H9 (cell line): ENCODE results near the gene PRKCA. TPM values are rescaled to one million over a fixed set of nuclear protein-coding genes. Genes with fewer than 3 reads are reported as not detected.

Experiments
- DNase-seq: peaks from one replicate; pipeline ENCODE4 v3.0.0-alpha.2; 2017
- H2AFZ ChIP-seq: one replicate; pipeline ENCODE4 v1.6.1; 2013; ENCODE audit warnings: mild to moderate bottlenecking, low read length, control low read depth, moderate library complexity
- H2AK5ac ChIP-seq: 2 replicates; pipeline ENCODE4 v1.6.1; 2013; ENCODE audit warnings: low read length, control low read depth, mixed read lengths; ENCODE audit not compliant: insufficient read length
- H2BK120ac ChIP-seq: one replicate; pipeline ENCODE4 v1.6.1; 2013; ENCODE audit warnings: low read depth, mild to moderate bottlenecking, low read length, control low read depth, inconsistent platforms; ENCODE audit not compliant: poor library complexity, severe bottlenecking
- H2BK12ac ChIP-seq: 2 replicates; pipeline ENCODE4 v1.6.1; 2013; ENCODE audit warnings: low read length, control low read depth, mixed read lengths, low read depth; ENCODE audit not compliant: insufficient read length
- H2BK15ac ChIP-seq: 2 replicates; pipeline ENCODE4 v1.6.1; 2013; ENCODE audit warnings: low read depth, low read length, control low read depth
- H2BK20ac ChIP-seq: one replicate; pipeline ENCODE4 v1.6.1; 2013; ENCODE audit warnings: low read depth, mild to moderate bottlenecking, low read length, control low read depth, inconsistent platforms; ENCODE audit not compliant: poor library complexity, severe bottlenecking
- H2BK5ac ChIP-seq: 2 replicates; pipeline ENCODE4 v1.6.1; 2013; ENCODE audit warnings: low read length, control low read depth, mixed read lengths; ENCODE audit not compliant: insufficient read length
- H3K14ac ChIP-seq: 2 replicates; pipeline ENCODE4 v1.6.1; 2013; ENCODE audit warnings: low read length, control low read depth; ENCODE audit not compliant: insufficient read depth
- H3K18ac ChIP-seq: 2 replicates; pipeline ENCODE4 v1.6.1; 2013; ENCODE audit warnings: low read depth, mild to moderate bottlenecking, mixed read lengths, low read length, control low read depth; ENCODE audit not compliant: insufficient read length
- H3K23ac ChIP-seq: 2 replicates; pipeline ENCODE4 v1.6.1; 2013; ENCODE audit warnings: low read length, control low read depth, mixed read lengths, low read depth; ENCODE audit not compliant: insufficient read length
- H3K23me2 ChIP-seq: 2 replicates; pipeline ENCODE4 v1.6.1; 2013; ENCODE audit warnings: low read depth, mild to moderate bottlenecking, mixed read lengths, low read length, control low read depth; ENCODE audit not compliant: insufficient read length, poor library complexity, severe bottlenecking
- H3K27ac ChIP-seq: 2 replicates; pipeline ENCODE4 v1.5.1; 2013; ENCODE audit warnings: low read length, control low read depth, mixed read lengths, low read depth; ENCODE audit not compliant: insufficient read length
- H3K27me3 ChIP-seq: 2 replicates; pipeline ENCODE4 v1.6.1; 2013; ENCODE audit warnings: low read length, control low read depth, inconsistent platforms; ENCODE audit not compliant: insufficient read depth
- H3K4ac ChIP-seq: 2 replicates; pipeline ENCODE4 v1.6.1; 2013; ENCODE audit warnings: low read depth, mild to moderate bottlenecking, control low read depth, inconsistent platforms, low read length, moderate library complexity
- H3K4me1 ChIP-seq: 2 replicates; pipeline ENCODE4 v1.6.1; 2013; ENCODE audit warnings: low read length, control low read depth, inconsistent platforms; ENCODE audit not compliant: insufficient read depth
- H3K4me2 ChIP-seq: 2 replicates; pipeline ENCODE4 v1.6.1; 2013; ENCODE audit warnings: low read length, control low read depth, mixed read lengths; ENCODE audit not compliant: insufficient read length, insufficient read depth
- H3K56ac ChIP-seq: 2 replicates; pipeline ENCODE4 v1.6.1; 2013; ENCODE audit warnings: low read depth, mild to moderate bottlenecking, mixed read lengths, low read length, control low read depth; ENCODE audit not compliant: insufficient read length
- H3K79me1 ChIP-seq: 2 replicates; pipeline ENCODE4 v1.6.1; 2013; ENCODE audit warnings: low read depth, mild to moderate bottlenecking, moderate library complexity, low read length, control low read depth, inconsistent platforms; ENCODE audit not compliant: insufficient read depth, poor library complexity, severe bottlenecking
- H3K79me2 ChIP-seq: 2 replicates; pipeline ENCODE4 v1.6.1; 2013; ENCODE audit warnings: low read length, control low read depth, inconsistent platforms; ENCODE audit not compliant: insufficient read depth
- H3K9ac ChIP-seq: 2 replicates; pipeline ENCODE4 v1.6.1; 2013; ENCODE audit warnings: low read length, control low read depth, mixed read lengths; ENCODE audit not compliant: insufficient read length; ENCODE audit errors: extremely low read depth
- H3K9me3 ChIP-seq: one replicate; pipeline ENCODE4 v1.6.1; 2013; ENCODE audit warnings: low read depth, low read length, inconsistent platforms; ENCODE audit not compliant: control insufficient read depth
- H3T11ph ChIP-seq: one replicate; pipeline ENCODE4 v1.6.1; 2013; ENCODE audit warnings: mild to moderate bottlenecking, low read length, control low read depth, inconsistent platforms
- H4K20me1 ChIP-seq: one replicate; pipeline ENCODE4 v1.6.1; 2013; ENCODE audit not compliant: control insufficient read depth, insufficient read length, insufficient read depth
- H4K5ac ChIP-seq: 2 replicates; pipeline ENCODE4 v1.6.1; 2013; ENCODE audit warnings: low read depth, mild to moderate bottlenecking, mixed read lengths, low read length, control low read depth; ENCODE audit not compliant: insufficient read length
- H4K8ac ChIP-seq: replicated peaks from 2 replicates; pipeline ENCODE4 v1.6.1; 2013; ENCODE audit warnings: low read length, control low read depth, mixed read lengths, low read depth; ENCODE audit not compliant: insufficient read length
- H4K91ac ChIP-seq: 2 replicates; pipeline ENCODE4 v1.6.1; 2013; ENCODE audit warnings: low read depth, mild to moderate bottlenecking, moderate library complexity, mixed read lengths, low read length, control low read depth; ENCODE audit not compliant: insufficient read length
- H3K27ac Mint-ChIP-seq, 3 experiments: 2 replicates in 2 of 3; 3 replicates in 1 of 3; pipeline ENCODE4 v1.8.0; 2020 to 2021; ENCODE audit warnings: mixed read lengths in 3 of 3, mild to moderate bottlenecking in 1 of 3, moderate library complexity in 1 of 3
- H3K27me3 Mint-ChIP-seq: 2 replicates; pipeline ENCODE4 v1.8.0; 2021; ENCODE audit warnings: low read depth, mild to moderate bottlenecking, moderate library complexity, mixed read lengths
- H3K36me3 Mint-ChIP-seq, 3 experiments: 2 replicates in 2 of 3; 3 replicates in 1 of 3; pipeline ENCODE4 v1.8.0; 2020 to 2021; ENCODE audit warnings: low read depth in 3 of 3, mixed read lengths in 3 of 3; ENCODE audit not compliant: insufficient read depth in 1 of 3
- H3K4me1 Mint-ChIP-seq, 2 experiments: 2 replicates each; pipeline ENCODE4 v1.8.0; 2020; ENCODE audit warnings: mixed read lengths in 2 of 2
- H3K4me3 Mint-ChIP-seq, 2 experiments: 2 replicates in 1 of 2; 3 replicates in 1 of 2; pipeline ENCODE4 v1.8.0; 2020 to 2021; ENCODE audit warnings: mild to moderate bottlenecking in 2 of 2, mixed read lengths in 2 of 2, moderate library complexity in 1 of 2
- H3K9me3 Mint-ChIP-seq, 2 experiments: 2 replicates in 1 of 2; 3 replicates in 1 of 2; pipeline ENCODE4 v1.8.0; 2020; ENCODE audit warnings: mild to moderate bottlenecking in 2 of 2, mixed read lengths in 2 of 2, moderate library complexity in 1 of 2
- CTCF ChIP-seq: fragments of 200-600 bp; sonication (generic); conservative IDR thresholded peaks from 3 replicates; pipeline ENCODE4 v1.8.0; 2021; ENCODE audit warnings: antibody characterized with exemption, mild to moderate bottlenecking
- WGBS: extraction: QIAGEN DNeasy Blood & Tissue Kit; methylation state at CpG from one replicate; pipeline ENCODE4 v1.1.7; 2013; ENCODE audit warnings: missing lambda C conversion rate, low lambda C conversion rate, mixed read lengths; ENCODE audit not compliant: insufficient read length; ENCODE audit errors: extremely low coverage; 5-methylcytosine and 5-hydroxymethylcytosine counted together
- total RNA-seq: library from RNA; stranded (reverse); gene quantifications from 2 replicates; pipeline ENCODE4 v1.2.1, GENCODE V29; 2021

PRKCA gene
- total RNA-seq, 1 experiment from 2014 or later: 10.5 TPM

- no CpG with 5 or more reads among the region's 3 CpGs for WGBS
- no peaks in the 10 kb centered on the region for H3K79me2 ChIP-seq
These were observed 95.1 kb downstream of the PRKCA start for GRCh38 chr17:66397486-66397885.

More at GRCh38 chr17:66397486-66397885, 95.1 kb downstream of the PRKCA start:
- Histone ChIP-seq H2BK5ac (no peak overlapping the region), H3K27me3 (no peaks in the 10 kb centered on the region), H3K14ac (no peak overlapping the region), H4K91ac (no peak overlapping the region), H3K23me2 (no peaks in the 10 kb centered on the region), H4K8ac (no peak overlapping the region), H3K9ac (no peak overlapping the region), H3K4me1 (no peaks in the 10 kb centered on the region), H2AK5ac (no peak overlapping the region), H3K23ac (no peak overlapping the region), H2BK20ac (no peak overlapping the region), H3K79me1 (no peaks in the 10 kb centered on the region), H3T11ph (no peak overlapping the region), H4K5ac (no peak overlapping the region), H3K18ac (no peak overlapping the region), H2BK15ac (no peak overlapping the region), H2AFZ (no peak overlapping the region), H3K27ac (no peak overlapping the region), H3K9me3 (no peaks in the 10 kb centered on the region), H4K20me1 (no peaks in the 10 kb centered on the region), H3K4ac (no peak overlapping the region), H3K56ac (no peak overlapping the region), H2BK12ac (no peak overlapping the region), H3K4me2 (no peak overlapping the region), H2BK120ac (no peak overlapping the region)
- H3K9me3 Mint-ChIP-seq: no peaks in the 10 kb centered on the region; a peak in 2 of 5 replicates
- no peak overlapping the region for H3K4me3 Mint-ChIP-seq
- H3K4me1 Mint-ChIP-seq: peaks cover 0 to 3% of the 10 kb centered on the region in 2 experiments; a peak in 2 of 4 replicates
- no peaks in the 10 kb centered on the region for H3K27me3 Mint-ChIP-seq
- H3K27ac Mint-ChIP-seq: no peak overlapping the region
- TF ChIP-seq CTCF: no peak
- H3K36me3 Mint-ChIP-seq: peaks cover 0 to 2% (median 0%) of the 10 kb centered on the region in 3 experiments; a peak in 1 of 7 replicates
- no peak for DNase-seq
